Epithelial cell of proximal tubule (primary cell): ENCODE data around the gene RWDD4. TPM values are rescaled to one million over a fixed set of nuclear protein-coding genes. Genes with fewer than 3 reads are reported as not detected.

ENCODE experiments used
- DNase-seq: peaks from one replicate; pipeline ENCODE4 v3.0.0-alpha.2; 2011; ENCODE audit warnings: low read depth
- H3K4me3 ChIP-seq: 2 replicates; pipeline ENCODE4 v1.5.1; 2011; ENCODE audit warnings: low read depth, mild to moderate bottlenecking, low read length
- CTCF ChIP-seq: conservative IDR thresholded peaks from 2 replicates; pipeline ENCODE4 v1.5.1; 2012; ENCODE audit warnings: low read depth, mild to moderate bottlenecking, low read length
- total RNA-seq: library from RNA; depleted of rRNA; stranded (reverse); fragments of >200 nt; gene quantifications from 2 replicates; pipeline ENCODE4 v1.2.3, GENCODE V29; 2015

RWDD4 gene
- total RNA-seq, 1 donor from 2014 or later = 17.2 TPM

- TF ChIP-seq CTCF = no peak
- H3K4me3 ChIP-seq = no peak overlapping the region
- peak; percentile 71 for DNase-seq
Measured at GRCh38 chr4:183618681-183619080, 40.3 kb downstream of the RWDD4 start.

DNA sequence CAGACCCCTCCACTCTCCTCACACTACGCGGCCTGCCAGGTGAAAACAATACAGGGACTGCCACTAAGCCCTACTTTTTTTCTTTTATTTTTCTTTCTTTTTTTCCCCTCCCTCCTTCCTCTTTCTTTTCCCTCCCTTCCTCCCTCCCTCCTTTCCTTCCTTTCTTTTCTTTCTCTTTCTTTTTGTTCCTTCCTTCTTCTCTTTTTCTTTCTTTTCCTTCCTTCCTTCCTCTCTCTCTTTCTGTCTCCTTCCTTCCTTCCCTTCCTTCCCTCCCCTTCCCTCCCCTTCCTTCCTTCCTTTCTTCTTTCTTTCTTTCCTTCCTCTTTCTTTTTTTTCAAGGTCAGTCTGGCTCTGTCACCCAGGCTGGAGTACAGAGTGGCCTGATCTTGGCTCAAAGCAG, 41.9 kb downstream of the RWDD4 start:
- DNase-seq = no peak
- TF ChIP-seq CTCF = no peak
- H3K4me3 ChIP-seq = no peak overlapping the region

DNA sequence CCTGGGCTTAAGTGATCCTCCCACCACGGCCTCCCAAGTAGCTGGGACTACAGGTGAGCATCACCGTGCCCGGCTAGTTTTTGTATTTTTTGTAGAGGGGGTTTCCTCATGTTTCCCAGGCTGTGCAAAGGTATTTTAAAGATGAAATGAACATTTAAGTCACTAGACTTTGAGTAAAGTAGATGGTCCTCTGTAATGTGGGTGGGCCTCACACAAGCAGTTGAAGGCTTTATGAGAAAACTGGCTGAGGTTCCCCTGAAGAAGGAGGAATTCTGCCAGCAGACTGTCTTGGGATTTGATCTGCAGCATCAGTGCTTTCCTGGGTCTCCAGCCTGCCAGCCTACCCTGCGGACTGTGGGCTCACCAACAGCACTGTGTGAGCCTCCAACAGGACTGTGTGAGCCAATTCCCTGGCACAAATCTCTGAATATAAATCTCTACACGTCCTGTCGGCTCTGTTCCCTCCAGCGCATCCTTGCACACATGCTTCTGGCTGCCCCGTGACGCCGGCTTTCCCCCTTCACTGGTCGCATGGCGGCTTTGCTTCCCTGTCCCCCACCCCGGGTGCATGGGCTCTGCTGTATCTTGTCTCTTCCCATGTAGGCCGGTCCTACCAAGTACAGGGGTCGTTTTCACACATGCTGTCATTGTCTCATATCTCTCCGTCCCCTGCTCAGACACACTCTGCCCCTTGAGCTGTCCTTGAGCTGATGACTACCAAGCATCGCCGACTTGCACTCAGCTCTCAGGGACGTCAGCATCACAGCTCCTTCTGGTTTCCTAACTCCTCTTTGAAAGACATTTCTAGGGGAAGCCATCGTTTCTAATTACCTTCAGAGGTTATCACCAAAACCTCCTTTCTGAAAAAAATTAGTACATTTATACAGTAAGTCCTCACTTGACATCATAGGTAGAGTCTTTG, 46.4 kb downstream of the RWDD4 start:
- no peak for DNase-seq
- TF ChIP-seq CTCF = no peak
- no peak overlapping the region for H3K4me3 ChIP-seq

DNA sequence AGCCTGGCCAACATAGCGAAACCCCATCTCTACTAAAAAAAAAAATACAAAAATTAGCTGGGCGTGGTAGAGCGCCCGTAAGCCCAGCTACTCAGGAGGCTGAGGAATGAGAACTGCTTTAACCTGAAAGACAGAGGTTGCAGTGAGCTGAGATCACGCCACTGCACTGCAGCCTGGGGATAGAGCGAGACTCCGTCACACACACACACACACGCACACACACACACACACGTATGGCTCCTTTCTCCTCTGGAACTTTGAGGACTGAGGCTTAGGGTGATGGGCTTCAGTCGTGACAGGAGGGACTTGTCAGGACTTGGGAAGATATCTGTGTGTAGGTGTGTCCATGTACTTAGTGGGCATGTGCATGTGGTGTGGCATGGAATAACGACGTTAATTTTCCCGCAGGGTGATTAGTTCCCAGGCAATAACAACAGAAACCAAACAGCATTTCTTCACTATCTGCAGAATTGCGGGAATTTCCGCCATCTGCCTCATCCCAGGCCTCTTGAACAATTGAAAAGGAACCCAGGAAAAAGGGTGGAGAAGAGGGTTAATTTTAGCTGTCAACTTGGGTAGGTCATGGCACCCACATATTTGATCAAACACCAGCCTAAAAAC, 47.7 kb downstream of the RWDD4 start:
- no peak for DNase-seq
- no peak for TF ChIP-seq CTCF
- no peak overlapping the region for H3K4me3 ChIP-seq

DNA sequence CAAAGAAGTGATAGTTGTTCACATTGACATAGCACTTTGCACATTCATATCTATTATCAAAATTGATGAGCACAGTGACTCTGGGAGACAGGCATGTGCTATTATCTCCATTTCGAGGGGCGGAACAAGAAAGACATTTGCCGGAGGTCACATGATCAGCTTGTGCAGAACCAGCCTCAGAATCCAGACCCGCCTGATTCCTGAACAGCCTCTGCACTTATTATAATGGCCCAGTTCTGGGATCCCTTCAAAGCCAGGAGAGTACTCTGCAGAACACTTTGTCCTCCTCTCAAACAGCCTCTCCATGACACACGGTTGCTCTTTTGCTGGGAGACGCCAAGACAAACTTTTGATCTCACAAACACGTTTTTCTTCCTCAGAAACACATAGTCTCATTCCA, 48.4 kb downstream of the RWDD4 start:
- no peak for DNase-seq
- no peak for TF ChIP-seq CTCF
- H3K4me3 ChIP-seq = no peak overlapping the region

GRCh38 chr4:183610033-183610432, 49.0 kb downstream of the RWDD4 start:
- no peak for TF ChIP-seq CTCF
- H3K4me3 ChIP-seq = no peak overlapping the region
- DNase-seq = no peak
